GM12872 (cell line): ENCODE measurements around the gene SLC1A5.

ENCODE experiments used
- TF ChIP-seq, protein P1 (sequence below): IDR thresholded peaks from 3 replicates; pipeline ENCODE4 v1.5.1; 2011; ENCODE audit warnings: low read depth, mild to moderate bottlenecking, low read length, moderate library complexity; ENCODE audit not compliant: insufficient read depth

Gene SLC1A5

GRCh38 chr19:46791944-46792343, 3.5 kb upstream of the SLC1A5 start:
- TF ChIP-seq, protein P1, sequence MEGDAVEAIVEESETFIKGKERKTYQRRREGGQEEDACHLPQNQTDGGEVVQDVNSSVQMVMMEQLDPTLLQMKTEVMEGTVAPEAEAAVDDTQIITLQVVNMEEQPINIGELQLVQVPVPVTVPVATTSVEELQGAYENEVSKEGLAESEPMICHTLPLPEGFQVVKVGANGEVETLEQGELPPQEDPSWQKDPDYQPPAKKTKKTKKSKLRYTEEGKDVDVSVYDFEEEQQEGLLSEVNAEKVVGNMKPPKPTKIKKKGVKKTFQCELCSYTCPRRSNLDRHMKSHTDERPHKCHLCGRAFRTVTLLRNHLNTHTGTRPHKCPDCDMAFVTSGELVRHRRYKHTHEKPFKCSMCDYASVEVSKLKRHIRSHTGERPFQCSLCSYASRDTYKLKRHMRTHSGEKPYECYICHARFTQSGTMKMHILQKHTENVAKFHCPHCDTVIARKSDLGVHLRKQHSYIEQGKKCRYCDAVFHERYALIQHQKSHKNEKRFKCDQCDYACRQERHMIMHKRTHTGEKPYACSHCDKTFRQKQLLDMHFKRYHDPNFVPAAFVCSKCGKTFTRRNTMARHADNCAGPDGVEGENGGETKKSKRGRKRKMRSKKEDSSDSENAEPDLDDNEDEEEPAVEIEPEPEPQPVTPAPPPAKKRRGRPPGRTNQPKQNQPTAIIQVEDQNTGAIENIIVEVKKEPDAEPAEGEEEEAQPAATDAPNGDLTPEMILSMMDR, result no peak

DNA sequence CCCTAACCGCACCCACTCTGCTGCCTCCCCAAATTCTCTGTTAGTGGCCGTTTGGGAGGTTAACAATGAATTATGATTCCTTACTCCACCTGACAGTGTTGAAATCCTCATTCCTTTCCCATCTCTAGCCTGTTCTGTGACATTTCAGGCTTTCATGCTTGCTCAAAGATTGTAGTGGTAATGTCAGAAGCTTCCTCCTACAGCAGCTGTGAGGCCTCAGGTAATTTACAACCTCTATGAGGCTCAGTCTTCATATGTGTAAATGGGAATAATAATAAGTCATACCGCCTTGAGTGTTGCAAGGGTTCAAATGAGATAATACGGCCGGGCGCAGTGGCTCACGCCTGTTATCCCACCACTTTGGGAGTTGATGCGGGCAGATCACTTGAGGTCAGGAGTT, 977 bp upstream of the SLC1A5 start:
- TF ChIP-seq, protein P1, result no peak

DNA sequence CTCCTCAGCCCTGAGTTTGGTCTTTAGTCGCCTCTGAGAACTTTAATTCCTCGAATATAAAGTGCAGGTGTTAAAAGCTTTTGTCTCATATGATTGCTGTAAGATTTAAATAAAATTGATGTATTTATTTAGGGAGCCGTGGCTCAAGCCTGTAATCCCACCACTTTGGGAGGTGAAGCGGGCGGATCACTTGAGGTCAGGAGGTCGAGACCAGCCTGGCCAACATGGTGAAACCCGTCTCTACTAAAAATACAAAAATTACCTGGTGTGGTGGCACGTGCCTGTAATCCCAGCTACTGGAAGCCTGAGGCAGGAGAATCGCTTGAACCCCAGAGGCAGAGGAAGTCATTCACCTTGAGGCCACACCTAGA, 559 bp upstream of the SLC1A5 start:
- TF ChIP-seq, protein P1, result no peak

- TF ChIP-seq, protein P1, result no peak
Measured at GRCh38 chr19:46787331-46788261, 798 bp downstream of the SLC1A5 start.

- TF ChIP-seq, protein P1, result no peak
Measured at GRCh38 chr19:46787040-46787330, 1.4 kb downstream of the SLC1A5 start.

DNA sequence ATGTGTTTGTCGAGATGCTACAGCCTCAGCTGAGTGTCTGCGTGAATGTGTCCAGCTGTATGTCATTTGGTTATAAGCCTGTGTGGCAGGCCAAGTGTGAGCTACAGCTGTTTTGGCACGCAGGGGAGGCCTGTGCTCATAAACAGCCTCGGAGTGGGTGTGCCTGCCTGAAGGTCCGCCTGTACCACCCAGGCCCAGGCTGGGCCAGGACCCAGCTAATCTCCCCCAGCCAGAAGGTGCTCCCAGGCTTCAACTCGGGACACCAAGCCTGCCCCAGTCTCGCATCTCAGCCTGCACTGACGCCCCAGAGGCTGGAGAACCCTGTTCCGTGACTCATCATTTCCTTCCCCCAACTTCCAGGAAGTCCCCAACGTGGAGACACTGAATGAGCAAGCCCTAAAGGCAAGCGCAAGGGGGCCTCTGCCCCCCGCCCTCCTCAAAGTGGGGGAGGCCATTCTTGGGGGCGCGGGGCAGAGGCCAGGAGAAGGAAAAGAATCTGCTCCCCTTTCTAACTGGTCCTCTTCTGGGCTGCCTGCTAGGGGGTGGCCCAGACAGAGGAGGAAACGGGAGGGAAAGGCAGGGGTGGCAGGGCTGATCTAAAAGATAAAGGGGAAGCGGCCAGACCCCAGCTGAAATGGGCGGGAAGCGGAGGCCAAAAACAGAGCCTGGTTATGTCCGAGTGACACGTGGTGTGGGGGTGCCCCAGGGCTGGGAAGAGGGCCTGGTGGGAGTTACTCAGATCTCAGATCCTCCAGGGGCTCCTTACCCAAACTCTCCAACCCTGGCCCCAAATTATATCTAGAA, 2.0 kb downstream of the SLC1A5 start:
- TF ChIP-seq, protein P1, result 0 out of 3 replicates have a peak, but pooled peaks have one; percentile 12

GRCh38 chr19:46785980-46786235, 2.5 kb downstream of the SLC1A5 start:
- TF ChIP-seq, protein P1, result no peak
